Astrocyte (in vitro differentiated cells and primary cell): ENCODE data around the gene BCAT1.

Source experiments
- CTCF ChIP-seq: IDR thresholded peaks from 2 replicates; pipeline ENCODE4 v1.5.1; 2011; ENCODE audit warnings: low read depth, mild to moderate bottlenecking, inconsistent platforms, low read length, moderate library complexity; ENCODE audit not compliant: insufficient read depth
- EZH2 ChIP-seq: IDR thresholded peaks from 2 replicates; pipeline ENCODE4 v1.6.1; 2012; ENCODE audit warnings: mild to moderate bottlenecking, low read length, inconsistent platforms; ENCODE audit not compliant: insufficient read depth

- TF ChIP-seq CTCF (no peak), EZH2 (no peak)
These were observed 4.8 kb downstream of the BCAT1 start for GRCh38 chr12:24943947-24944600.
